Endothelial cell of umbilical vein (primary cell): ENCODE measurements around the gene USP36. TPM values are rescaled to one million over a fixed set of nuclear protein-coding genes. Genes with fewer than 3 reads are reported as not detected.

Experiments used
- BruUV-seq: library from RNA; stranded (reverse); fragments of 400-500 nt; replicated peaks from 2 replicates; lab custom pipeline; 2021; lab: Mats Ljungman, UMichigan
- CTCF ChIA-PET: fragments of 300-600, 350-600 bp; sonication (Branson Sonifier 250); formaldehyde crosslinking; loops from one replicate; lab custom pipeline; 2021; ENCODE audit warnings: antibody characterized with exemption, inconsistent platforms; lab: Charles Lee
- POLR2A ChIA-PET: fragments of 300-600, 350-600 bp; sonication (Branson Sonifier 250); formaldehyde crosslinking; loops from one replicate; lab custom pipeline; 2021; ENCODE audit warnings: antibody characterized with exemption, inconsistent platforms; lab: Charles Lee
- DNase-seq: peaks from one replicate; pipeline ENCODE4 v3.0.0-alpha.2; 2011; ENCODE audit warnings: low read depth, low spot score
- FAIRE-seq: peaks from 2 replicates; lab custom pipeline; 2011; peaks lifted over from hg19 to GRCh38; lab: Jason Lieb, UNC
- H2AFZ ChIP-seq: 2 replicates; pipeline ENCODE4 v1.6.0; 2012; ENCODE audit warnings: low read depth, low read length, control low read depth, inconsistent platforms
- H3K27ac ChIP-seq: 2 replicates; pipeline ENCODE4 v1.5.1; 2011; ENCODE audit warnings: low read depth, mild to moderate bottlenecking, control low read depth, low read length, moderate library complexity; ENCODE audit not compliant: insufficient read depth
- H3K27me3 ChIP-seq, 2 experiments: 2 replicates each; pipeline versions ENCODE4 v1.6.0 to v1.6.1; 2011; ENCODE audit warnings: low read length in 2 of 2, mixed read lengths in 1 of 2; ENCODE audit not compliant: control insufficient read depth in 2 of 2, insufficient read depth in 2 of 2
- H3K36me3 ChIP-seq, 2 experiments: 2 replicates in 1 of 2; 3 replicates in 1 of 2; pipeline ENCODE4 v1.5.1; 2011; ENCODE audit warnings: low read length in 2 of 2, mild to moderate bottlenecking in 1 of 2, moderate library complexity in 1 of 2; ENCODE audit not compliant: control insufficient read depth in 2 of 2, insufficient read depth in 2 of 2; ENCODE audit errors: extremely low read depth in 1 of 2
- H3K4me1 ChIP-seq: 3 replicates; pipeline ENCODE4 v1.5.1; 2011; ENCODE audit warnings: mild to moderate bottlenecking, low read length; ENCODE audit not compliant: control insufficient read depth, insufficient read depth; ENCODE audit errors: extremely low read depth
- H3K4me2 ChIP-seq: 2 replicates; pipeline ENCODE4 v1.6.1; 2011; ENCODE audit warnings: low read length, control low read depth, mixed read lengths; ENCODE audit not compliant: insufficient read depth
- H3K4me3 ChIP-seq, 3 experiments: fragments of 200-600 bp in 1 of 3; sonication (generic), shearing (Covaris generic) in 1 of 3; replicated peaks in 1 of 3; 2 replicates each; pipeline ENCODE4 v1.5.1; 2011 to 2016; ENCODE audit warnings: control low read depth in 3 of 3, low read length in 3 of 3, mild to moderate bottlenecking in 2 of 3, inconsistent platforms in 1 of 3, low read depth in 1 of 3, moderate library complexity in 1 of 3; ENCODE audit not compliant: insufficient read depth in 1 of 3
- H3K79me2 ChIP-seq: 2 replicates; pipeline ENCODE4 v1.6.0; 2012; ENCODE audit warnings: low read length, inconsistent platforms; ENCODE audit not compliant: control insufficient read depth, insufficient read depth
- H3K9ac ChIP-seq: replicated peaks from 2 replicates; pipeline ENCODE3; 2011; ENCODE audit warnings: low read length, control low read depth; ENCODE audit not compliant: insufficient read depth; ENCODE audit errors: extremely low read depth
- H3K9me1 ChIP-seq: replicated peaks from 3 replicates; pipeline ENCODE4 v1.6.0; 2011; ENCODE audit warnings: mild to moderate bottlenecking, low read length; ENCODE audit not compliant: control insufficient read depth, insufficient read depth; ENCODE audit errors: extremely low read depth
- H3K9me3 ChIP-seq: replicated peaks from 2 replicates; pipeline ENCODE4 v1.5.1; 2012; ENCODE audit warnings: low read length, inconsistent platforms; ENCODE audit not compliant: control insufficient read depth, insufficient read depth
- H4K20me1 ChIP-seq: replicated peaks from 2 replicates; pipeline ENCODE3; 2011; ENCODE audit warnings: mild to moderate bottlenecking, low read length; ENCODE audit not compliant: control insufficient read depth, insufficient read depth; ENCODE audit errors: extremely low read depth
- CTCF ChIP-seq, 2 donors: IDR thresholded peaks; 1 replicate in 1 of 2; 2 replicates in 1 of 2; pipeline ENCODE4 v1.5.1; 2011; ENCODE audit warnings: low read length in 2 of 2, mild to moderate bottlenecking in 2 of 2, moderate library complexity in 2 of 2, control low read depth in 1 of 2, inconsistent platforms in 1 of 2, low read depth in 1 of 2; ENCODE audit not compliant: insufficient read depth in 1 of 2; ENCODE audit errors: extremely low read depth in 1 of 2
- EZH2 ChIP-seq: IDR thresholded peaks from 2 replicates; pipeline ENCODE4 v1.6.1; 2012; ENCODE audit warnings: borderline replicate concordance, low read depth, mild to moderate bottlenecking, moderate library complexity, low read length, inconsistent platforms; ENCODE audit not compliant: severe bottlenecking
- FOS ChIP-seq: IDR thresholded peaks from 2 replicates; pipeline ENCODE4 v1.6.1; 2011; ENCODE audit warnings: mild to moderate bottlenecking, low read length, moderate library complexity, borderline replicate concordance; ENCODE audit not compliant: insufficient read depth
- GATA2 ChIP-seq: IDR thresholded peaks from 2 replicates; pipeline ENCODE4 v1.7.0; 2011; ENCODE audit warnings: low read depth, mild to moderate bottlenecking, moderate library complexity, mixed read lengths, low read length; ENCODE audit not compliant: insufficient read length, insufficient read depth
- JUN ChIP-seq: IDR thresholded peaks from 2 replicates; pipeline ENCODE4 v1.6.1; 2011; ENCODE audit warnings: borderline replicate concordance, low read depth; ENCODE audit not compliant: insufficient read length, insufficient read depth
- MYC ChIP-seq: IDR thresholded peaks from one replicate; pipeline ENCODE4 v1.6.1; 2011; ENCODE audit warnings: mild to moderate bottlenecking, low read depth, low read length
- POLR2A ChIP-seq: IDR thresholded peaks from 2 replicates; pipeline ENCODE4 v1.6.1; 2012; ENCODE audit warnings: low read depth, mild to moderate bottlenecking, control low read depth, low read length
- POLR2AphosphoS5 ChIP-seq: IDR thresholded peaks from 2 replicates; pipeline ENCODE4 v1.6.1; 2012; ENCODE audit warnings: low read depth, mild to moderate bottlenecking, control low read depth, low read length, moderate library complexity; ENCODE audit not compliant: insufficient read depth
- dilution Hi-C: fragments of 300-500 bp; cut with MboI; formaldehyde crosslinking; loops from one replicate; pipeline ENCODE4 v1.15.0; 2019; ENCODE audit warnings: low sequenced_read_pairs; ENCODE audit not compliant: extremely low pct_ligation_motif_present
- intact Hi-C: fragments of 100-400 bp; cut with micrococcal nuclease; formaldehyde crosslinking; loops from one replicate; pipeline ENCODE4 v1.10.0; 2022
- polyA plus RNA-seq, 4 experiments: library from polyadenylated mRNA; depleted of rRNA in 3 of 4; stranded (reverse) in 3 of 4; unstranded in 1 of 4; fragments of >200 nt; gene quantifications; 2 replicates each; pipeline versions ENCODE4 v1.2.1 to v1.2.3, GENCODE V29; 2011 to 2012; ENCODE audit warnings: missing spikeins in 1 of 4
- total RNA-seq: library from RNA; stranded (reverse); gene quantifications from 2 replicates; pipeline ENCODE4 v1.2.3, GENCODE V29; 2021
- TF ChIP-seq, protein P1 (sequence below): IDR thresholded peaks from 2 replicates; pipeline ENCODE4 v1.6.1; 2011; ENCODE audit not compliant: insufficient read depth, insufficient read length

Gene USP36
- total and polyA plus RNA-seq, 2 donors (not counting 3 experiments of a cell fraction or from before 2014, with no cell fraction given), result 29.8 to 46.6 TPM

DNA sequence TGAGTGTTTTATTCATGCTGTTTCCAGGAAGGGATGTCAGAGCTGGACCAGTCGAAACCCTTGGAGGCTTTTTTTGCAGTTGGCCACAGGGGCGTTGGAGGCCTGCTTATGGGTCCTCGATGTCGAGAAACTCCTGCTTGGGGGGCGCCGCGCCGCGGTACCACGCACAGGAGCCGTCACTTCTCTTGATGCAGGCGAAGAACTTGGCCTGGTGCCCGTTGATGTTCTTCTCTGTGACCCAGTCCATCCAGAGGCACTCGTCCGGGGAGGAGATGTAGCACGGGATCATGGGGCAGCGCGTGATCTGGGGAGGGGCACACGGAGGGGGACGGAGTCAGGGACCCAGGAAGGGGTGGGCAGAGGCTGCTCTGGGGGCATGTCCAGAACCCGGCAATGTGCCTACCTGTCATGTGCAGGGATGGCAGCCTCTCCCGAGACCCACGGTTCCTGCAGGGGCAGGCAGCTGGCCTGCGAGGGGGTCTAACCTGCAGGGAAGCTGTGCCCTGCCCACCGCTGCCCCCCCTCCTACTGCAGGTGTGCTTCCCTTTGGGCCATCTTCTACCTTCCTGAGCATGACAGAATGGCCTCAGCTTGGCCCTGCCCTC, 15.0 kb upstream of the USP36 start:
- H3K4me2 ChIP-seq, result no peak overlapping the region
- no TSS peak for BruUV-seq
- no peak overlapping the region for H3K27ac ChIP-seq
- no peak for FAIRE-seq
- no peak for TF ChIP-seq CTCF (IDR thresholded peaks at IDR 0.05; ENCODE audit: extremely low read depth in 1 of 2, insufficient read depth in 1 of 2, low read depth in 1 of 2, low read length in 2 of 2)
- no peak for TF ChIP-seq EZH2
- TF ChIP-seq MYC, result no peak
- no peak for TF ChIP-seq POLR2A
- TF ChIP-seq POLR2AphosphoS5, result no peak
- TF ChIP-seq GATA2, result no peak
- no peak for TF ChIP-seq FOS
- TF ChIP-seq, protein P1, sequence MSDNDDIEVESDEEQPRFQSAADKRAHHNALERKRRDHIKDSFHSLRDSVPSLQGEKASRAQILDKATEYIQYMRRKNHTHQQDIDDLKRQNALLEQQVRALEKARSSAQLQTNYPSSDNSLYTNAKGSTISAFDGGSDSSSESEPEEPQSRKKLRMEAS, result no peak
- TF ChIP-seq JUN, result no peak
- H3K9me3 ChIP-seq, result no peaks in the 10 kb centered on the region
- intact Hi-C loops, result no loop called here
- dilution Hi-C loops, result no loop called here
- no peak overlapping the region for H3K4me3 ChIP-seq
- no peaks in the 10 kb centered on the region for H3K79me2 ChIP-seq
- ChIA-PET POLR2A (no interaction called here), CTCF (no interaction called here)
- no peak overlapping the region for H3K9ac ChIP-seq
- H3K27me3 ChIP-seq, result no peaks in the 10 kb centered on the region
- DNase-seq, result no peak
- no peaks in the 10 kb centered on the region for H4K20me1 ChIP-seq
- H3K4me1 ChIP-seq, result no peaks in the 10 kb centered on the region
- no peak overlapping the region for H2AFZ ChIP-seq
- H3K9me1 ChIP-seq, result no peaks in the 10 kb centered on the region
- H3K36me3 ChIP-seq, result peaks cover 8 to 29% of the 10 kb centered on the region in 2 experiments
